Transverse colon (tissue), 3 donors: Measurements from ENCODE around the gene LHX8.

Source experiments
- EP300 ChIP-seq: sonication (generic); formaldehyde crosslinking; IDR thresholded peaks from one replicate; pipeline ENCODE4 v1.6.1; 2017; ENCODE audit warnings: antibody characterized with exemption, low read depth
- POLR2A ChIP-seq: fragments of 450-650 bp; IDR thresholded peaks from one replicate; pipeline ENCODE4 v1.6.1; 2016; ENCODE audit warnings: antibody characterized with exemption, mild to moderate bottlenecking, moderate library complexity
- TF ChIP-seq, protein P1 (sequence below), 5 experiments: fragments of 200-600 bp in 3 of 5; fragments of 450-650 bp in 2 of 5; sonication (generic) in 3 of 5; IDR thresholded peaks; 1 replicate in 2 of 5; 2 replicates in 3 of 5; pipeline ENCODE4 v1.5.1; 2016 to 2017; ENCODE audit warnings: antibody characterized with exemption in 5 of 5, inconsistent platforms in 3 of 5, mild to moderate bottlenecking in 2 of 5, moderate library complexity in 1 of 5

DNA sequence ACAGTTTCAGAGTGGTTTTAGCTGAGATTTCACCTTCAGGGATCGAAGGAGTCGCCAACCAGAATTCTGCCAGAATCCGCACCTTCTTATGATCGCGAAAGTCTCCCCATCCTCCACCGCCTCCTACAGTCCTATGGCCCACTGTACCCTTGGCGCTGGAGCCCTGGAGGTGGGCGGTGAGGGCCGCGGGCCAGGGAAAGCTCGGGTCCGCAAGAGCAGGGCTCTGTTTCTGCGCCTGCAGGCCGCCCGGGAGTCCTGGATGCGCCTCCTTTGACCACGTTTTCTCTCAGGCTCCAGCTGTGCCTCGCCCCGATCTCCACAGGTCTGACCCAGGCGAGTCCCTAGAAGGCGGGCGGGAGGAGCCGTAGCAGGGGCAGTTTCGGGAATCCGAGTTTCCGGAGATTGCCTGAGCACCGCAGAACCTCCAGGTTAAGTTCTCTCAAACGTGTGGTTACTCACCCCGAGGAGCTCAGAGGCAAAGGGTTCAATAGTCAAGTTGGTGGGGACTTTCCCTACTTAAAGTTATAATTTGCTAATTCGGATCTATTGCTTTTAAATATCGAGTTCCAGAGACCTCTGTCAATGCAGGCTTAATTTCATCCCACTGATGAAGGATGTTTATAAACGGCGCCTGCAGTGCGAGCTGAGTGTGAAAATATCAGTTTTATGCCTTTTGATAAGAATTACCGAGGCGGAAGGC is 3.2 kb upstream of the LHX8 start:
- no peak for TF ChIP-seq POLR2A
- TF ChIP-seq, protein P1, sequence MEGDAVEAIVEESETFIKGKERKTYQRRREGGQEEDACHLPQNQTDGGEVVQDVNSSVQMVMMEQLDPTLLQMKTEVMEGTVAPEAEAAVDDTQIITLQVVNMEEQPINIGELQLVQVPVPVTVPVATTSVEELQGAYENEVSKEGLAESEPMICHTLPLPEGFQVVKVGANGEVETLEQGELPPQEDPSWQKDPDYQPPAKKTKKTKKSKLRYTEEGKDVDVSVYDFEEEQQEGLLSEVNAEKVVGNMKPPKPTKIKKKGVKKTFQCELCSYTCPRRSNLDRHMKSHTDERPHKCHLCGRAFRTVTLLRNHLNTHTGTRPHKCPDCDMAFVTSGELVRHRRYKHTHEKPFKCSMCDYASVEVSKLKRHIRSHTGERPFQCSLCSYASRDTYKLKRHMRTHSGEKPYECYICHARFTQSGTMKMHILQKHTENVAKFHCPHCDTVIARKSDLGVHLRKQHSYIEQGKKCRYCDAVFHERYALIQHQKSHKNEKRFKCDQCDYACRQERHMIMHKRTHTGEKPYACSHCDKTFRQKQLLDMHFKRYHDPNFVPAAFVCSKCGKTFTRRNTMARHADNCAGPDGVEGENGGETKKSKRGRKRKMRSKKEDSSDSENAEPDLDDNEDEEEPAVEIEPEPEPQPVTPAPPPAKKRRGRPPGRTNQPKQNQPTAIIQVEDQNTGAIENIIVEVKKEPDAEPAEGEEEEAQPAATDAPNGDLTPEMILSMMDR (IDR thresholded peaks at IDR 0.05): no peak
- no peak for TF ChIP-seq EP300
